Endodermal cell (in vitro differentiated cells): Measurements from ENCODE around the gene ZNF506. TPM values are rescaled to one million over a fixed set of nuclear protein-coding genes. Genes with fewer than 3 reads are reported as not detected.

Source experiments
- DNase-seq: peaks from one replicate; pipeline ENCODE4 v3.0.0-alpha.2; 2017
- H3K27ac ChIP-seq: 2 replicates; pipeline ENCODE4 v1.5.1; 2013; ENCODE audit warnings: mild to moderate bottlenecking, low read depth, low read length, moderate library complexity
- H3K27me3 ChIP-seq: 2 replicates; pipeline ENCODE4 v1.6.1; 2013; ENCODE audit warnings: mild to moderate bottlenecking, low read length, moderate library complexity; ENCODE audit not compliant: insufficient read depth, control insufficient read depth, poor library complexity, severe bottlenecking
- H3K36me3 ChIP-seq: 2 replicates; pipeline ENCODE4 v1.7.0; 2013; ENCODE audit warnings: mild to moderate bottlenecking, low read length, moderate library complexity; ENCODE audit not compliant: control insufficient read depth, insufficient read depth
- H3K4me1 ChIP-seq: one replicate; pipeline ENCODE4 v1.7.0; 2013; ENCODE audit warnings: low read length; ENCODE audit not compliant: control insufficient read depth, insufficient read depth
- H3K4me3 ChIP-seq: 2 replicates; pipeline ENCODE4 v1.5.1; 2013; ENCODE audit warnings: mild to moderate bottlenecking, low read length, moderate library complexity
- H3K9ac ChIP-seq: 2 replicates; pipeline ENCODE4 v1.6.1; 2013; ENCODE audit warnings: mild to moderate bottlenecking, low read length, moderate library complexity; ENCODE audit not compliant: poor library complexity, severe bottlenecking; ENCODE audit errors: extremely low read depth
- H3K9me3 ChIP-seq: 2 replicates; pipeline ENCODE4 v1.6.1; 2013; ENCODE audit warnings: mild to moderate bottlenecking, low read length, moderate library complexity; ENCODE audit not compliant: control insufficient read depth
- H3K27ac Mint-ChIP-seq: 2 replicates; pipeline ENCODE4 v1.8.0; 2020; ENCODE audit warnings: mixed read lengths
- H3K27me3 Mint-ChIP-seq: 2 replicates; pipeline ENCODE4 v1.8.0; 2021; ENCODE audit warnings: mild to moderate bottlenecking, mixed read lengths; ENCODE audit not compliant: insufficient read depth
- H3K36me3 Mint-ChIP-seq: 2 replicates; pipeline ENCODE4 v1.8.0; 2020; ENCODE audit warnings: low read depth, mixed read lengths
- H3K4me1 Mint-ChIP-seq: 2 replicates; pipeline ENCODE4 v1.8.0; 2020; ENCODE audit warnings: mixed read lengths
- H3K4me3 Mint-ChIP-seq: 2 replicates; pipeline ENCODE4 v1.8.0; 2020; ENCODE audit warnings: mild to moderate bottlenecking, moderate library complexity, mixed read lengths
- H3K9me3 Mint-ChIP-seq: 2 replicates; pipeline ENCODE4 v1.8.0; 2020; ENCODE audit warnings: mild to moderate bottlenecking, mixed read lengths
- CTCF ChIP-seq: fragments of 200-600 bp; sonication (generic); conservative IDR thresholded peaks from 2 replicates; pipeline ENCODE4 v1.5.0; 2021; ENCODE audit warnings: antibody characterized with exemption, mild to moderate bottlenecking
- WGBS, 2 experiments: methylation state at CpG; one replicate each; pipeline versions ENCODE4 v1.1.5 to v1.1.7; 2013; ENCODE audit warnings: missing lambda C conversion rate in 2 of 2, mixed read lengths in 1 of 2; ENCODE audit not compliant: insufficient coverage in 1 of 2, insufficient read length in 1 of 2; 5-methylcytosine and 5-hydroxymethylcytosine counted together
- total RNA-seq, 2 donors: library from RNA; stranded (reverse); fragmentation: NEBNext Ultra II Directional in 1 of 2; extraction: Animal tissue kit (Norgen Biotek cat#: 25700) in 1 of 2; gene quantifications; 2 replicates in 1 of 2; 3 replicates in 1 of 2; pipeline ENCODE4 v1.2.1, GENCODE V29; 2021

Gene ZNF506
- total RNA-seq, 2 donors from 2014 or later, result 8.8 to 12.0 TPM

GRCh38 chr19:19748249-19748938 is 73.2 kb downstream of the ZNF506 start:
- Histone ChIP-seq H3K27me3 (no peaks in the 10 kb centered on the region), H3K36me3 (no peaks in the 10 kb centered on the region), H3K9me3 (no peaks in the 10 kb centered on the region), H3K9ac (no peak overlapping the region), H3K4me1 (no peaks in the 10 kb centered on the region), H3K4me3 (no peak overlapping the region), H3K27ac (no peak overlapping the region)
- no peak for TF ChIP-seq CTCF
- no peaks in the 10 kb centered on the region for H3K36me3 Mint-ChIP-seq
- no peak overlapping the region for H3K27ac Mint-ChIP-seq
- no peaks in the 10 kb centered on the region for H3K4me1 Mint-ChIP-seq
- DNase-seq, result no peak
- no peak overlapping the region for H3K4me3 Mint-ChIP-seq
- WGBS, 2 experiments, result 83 to 94% methylated on average over 3 to 9 of the region's 9 CpGs
- H3K27me3 Mint-ChIP-seq, result peaks cover 22% of the 10 kb centered on the region
- no peaks in the 10 kb centered on the region for H3K9me3 Mint-ChIP-seq

- no peak for TF ChIP-seq CTCF
- H3K36me3 Mint-ChIP-seq, result no peaks in the 10 kb centered on the region
- Histone ChIP-seq H3K9ac (no peak overlapping the region), H3K36me3 (no peaks in the 10 kb centered on the region), H3K4me3 (no peak overlapping the region), H3K4me1 (no peaks in the 10 kb centered on the region), H3K9me3 (no peaks in the 10 kb centered on the region), H3K27me3 (no peaks in the 10 kb centered on the region), H3K27ac (no peak overlapping the region)
- peaks cover 24% of the 10 kb centered on the region for H3K27me3 Mint-ChIP-seq
- no peaks in the 10 kb centered on the region for H3K4me1 Mint-ChIP-seq
- 84 to 100% methylated on average over 1 to 13 of the region's 13 CpGs for WGBS, 2 experiments
- no peak overlapping the region for H3K27ac Mint-ChIP-seq
- no peak for DNase-seq
- H3K9me3 Mint-ChIP-seq, result no peaks in the 10 kb centered on the region
- no peak overlapping the region for H3K4me3 Mint-ChIP-seq
Measured at GRCh38 chr19:19747357-19748220, 74.0 kb downstream of the ZNF506 start.

DNA sequence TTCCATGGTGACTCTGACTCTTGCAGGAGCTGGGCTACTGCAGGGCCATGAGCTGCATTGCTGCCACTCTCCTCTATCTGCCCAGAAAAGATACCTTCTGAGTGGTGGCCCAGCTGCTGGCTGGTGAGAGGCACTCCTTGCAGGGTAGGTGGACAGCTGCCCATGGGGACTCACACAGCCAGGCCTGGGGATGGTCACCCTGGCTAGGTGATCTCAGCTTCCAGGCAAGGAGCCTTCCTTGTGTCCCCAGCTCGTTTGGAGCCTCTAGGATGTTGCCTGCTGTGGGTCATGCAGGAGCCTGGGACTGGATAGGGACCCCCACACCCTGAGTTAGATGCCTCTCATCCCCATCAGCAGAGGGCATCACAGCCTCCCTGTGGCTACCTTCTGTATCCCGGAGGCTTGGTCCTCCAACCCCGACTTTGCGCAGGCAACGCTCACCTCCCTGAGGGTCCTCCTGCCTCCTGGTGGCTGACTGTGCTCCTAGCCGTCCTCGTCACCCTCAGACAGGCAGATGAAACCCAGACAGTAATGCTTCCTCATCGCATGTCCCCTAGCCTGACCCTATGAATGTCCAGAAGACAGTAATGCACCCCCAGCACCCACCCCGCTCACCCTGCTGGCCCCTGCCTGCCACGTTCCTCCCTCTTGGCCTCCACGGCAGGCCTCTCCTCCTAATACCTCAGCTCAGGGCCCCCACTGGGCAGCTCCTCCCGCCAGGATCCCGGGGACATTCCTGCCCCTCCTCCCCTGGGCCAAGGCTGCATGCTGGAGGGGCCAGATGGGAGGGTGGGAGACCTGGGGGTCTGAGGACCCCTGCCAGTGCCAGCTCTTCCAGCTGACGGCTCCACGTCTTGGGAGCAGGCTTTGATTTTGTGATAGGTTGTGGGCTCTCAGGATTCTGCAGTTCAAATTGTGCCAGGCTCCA is 75.0 kb downstream of the ZNF506 start:
- no peaks in the 10 kb centered on the region for H3K9me3 Mint-ChIP-seq
- no peaks in the 10 kb centered on the region for H3K36me3 Mint-ChIP-seq
- no peak overlapping the region for H3K4me3 Mint-ChIP-seq
- no peak overlapping the region for H3K9ac ChIP-seq
- peak; percentile 69 for DNase-seq
- H3K36me3 ChIP-seq, result no peaks in the 10 kb centered on the region
- H3K4me1 Mint-ChIP-seq, result no peaks in the 10 kb centered on the region
- no peak overlapping the region for H3K27ac ChIP-seq
- peaks cover 24% of the 10 kb centered on the region for H3K27me3 Mint-ChIP-seq
- peak; percentile 70 for TF ChIP-seq CTCF
- 79 to 80% methylated on average over 9 to 15 of the region's 15 CpGs for WGBS, 2 experiments
- no peak overlapping the region for H3K4me3 ChIP-seq
- H3K27ac Mint-ChIP-seq, result no peak overlapping the region
- H3K4me1 ChIP-seq, result no peaks in the 10 kb centered on the region
- H3K9me3 ChIP-seq, result no peaks in the 10 kb centered on the region
- H3K27me3 ChIP-seq, result no peaks in the 10 kb centered on the region
